Naive thymus-derived CD4-positive, alpha-beta T cell (primary cell): ENCODE data around the gene MYOZ3. TPM values are rescaled to one million over a fixed set of nuclear protein-coding genes. Genes with fewer than 3 reads are reported as not detected.

Source experiments
- ATAC-seq: fragments of 150-1000 bp; cut with Tn5 transposase; 2 replicates; pipeline ENCODE4 v1.10.0; 2021; ENCODE audit warnings: mild to moderate bottlenecking, moderate library complexity
- CTCF ChIA-PET: fragments of 350-600 bp; sonication (Branson Sonifier 250); formaldehyde crosslinking; loops from one replicate; lab custom pipeline; 2021; ENCODE audit warnings: antibody characterized with exemption; lab: Charles Lee
- POLR2A ChIA-PET: fragments of 350-600 bp; sonication (Branson Sonifier 250); formaldehyde crosslinking; loops from one replicate; lab custom pipeline; 2021; ENCODE audit warnings: antibody characterized with exemption, inconsistent platforms; lab: Charles Lee
- DNase-seq, 9 donors: peaks; one replicate each; pipeline versions ENCODE4 v3.0.0 to v3.0.0-alpha.2; 2020 to 2022; ENCODE audit warnings: mixed read lengths in 1 of 9
- H3K27ac ChIP-seq: one replicate; pipeline ENCODE4 v1.7.0; 2013; ENCODE audit warnings: mild to moderate bottlenecking, low read depth, low read length, moderate library complexity
- H3K27me3 ChIP-seq, 2 donors: one replicate each; pipeline ENCODE4 v1.7.0; 2013; ENCODE audit warnings: low read length in 2 of 2, mild to moderate bottlenecking in 2 of 2, moderate library complexity in 2 of 2; ENCODE audit not compliant: control insufficient read depth in 2 of 2, insufficient read depth in 2 of 2
- H3K36me3 ChIP-seq, 3 experiments: 1 replicate in 2 of 3; 2 replicates in 1 of 3; pipeline ENCODE4 v1.7.0; 2013; ENCODE audit warnings: low read length in 3 of 3, mild to moderate bottlenecking in 3 of 3, moderate library complexity in 1 of 3; ENCODE audit not compliant: insufficient read depth in 3 of 3, control insufficient read depth in 2 of 3
- H3K4me1 ChIP-seq, 2 donors: one replicate each; pipeline ENCODE4 v1.7.0; 2013; ENCODE audit warnings: low read length in 2 of 2, mild to moderate bottlenecking in 2 of 2, moderate library complexity in 1 of 2; ENCODE audit not compliant: control insufficient read depth in 2 of 2, insufficient read depth in 2 of 2
- H3K4me3 ChIP-seq: 2 replicates; pipeline ENCODE4 v1.7.0; 2013; ENCODE audit warnings: mild to moderate bottlenecking, low read length
- H3K9me3 ChIP-seq, 3 experiments: 1 replicate in 2 of 3; 2 replicates in 1 of 3; pipeline ENCODE4 v1.7.0; 2013; ENCODE audit warnings: low read length in 3 of 3; ENCODE audit not compliant: control insufficient read depth in 2 of 3
- H3K27ac Mint-ChIP-seq, 9 donors: one replicate each; pipeline ENCODE4 v1.8.0; 2020 to 2022; ENCODE audit warnings: mixed read lengths in 9 of 9, mild to moderate bottlenecking in 8 of 9, moderate library complexity in 5 of 9, inconsistent platforms in 2 of 9
- H3K27me3 Mint-ChIP-seq, 5 donors: one replicate each; pipeline ENCODE4 v1.8.0; 2021 to 2022; ENCODE audit warnings: mixed read lengths in 5 of 5, mild to moderate bottlenecking in 1 of 5
- H3K36me3 Mint-ChIP-seq, 5 donors: one replicate each; pipeline ENCODE4 v1.8.0; 2020 to 2022; ENCODE audit warnings: mixed read lengths in 5 of 5, mild to moderate bottlenecking in 3 of 5, inconsistent platforms in 1 of 5
- H3K4me1 Mint-ChIP-seq, 7 donors: one replicate each; pipeline ENCODE4 v1.8.0; 2020 to 2022; ENCODE audit warnings: mixed read lengths in 7 of 7, mild to moderate bottlenecking in 3 of 7, inconsistent platforms in 1 of 7
- H3K4me3 Mint-ChIP-seq, 10 donors: one replicate each; pipeline ENCODE4 v1.8.0; 2020 to 2022; ENCODE audit warnings: mild to moderate bottlenecking in 10 of 10, mixed read lengths in 10 of 10, moderate library complexity in 6 of 10, inconsistent platforms in 2 of 10
- H3K9me3 Mint-ChIP-seq, 11 donors: one replicate each; pipeline ENCODE4 v1.8.0; 2020 to 2022; ENCODE audit warnings: mixed read lengths in 11 of 11, mild to moderate bottlenecking in 4 of 11, inconsistent platforms in 1 of 11, moderate library complexity in 1 of 11
- intact Hi-C, 2 donors: fragments of 100-400 bp; cut with micrococcal nuclease; formaldehyde crosslinking; loops; one replicate each; pipeline ENCODE4 v1.15.1; 2023
- polyA plus RNA-seq, 2 donors: library from polyadenylated mRNA; unstranded; fragments of 300-500 nt; fragmentation: Illumina TruSeq; gene quantifications; one replicate each; pipeline ENCODE4 v1.2.3, GENCODE V29; 2021
- total RNA-seq, 6 experiments: library from RNA in 5 of 6; stranded (reverse) in 5 of 6; gene quantifications; 1 replicate in 5 of 6; 2 replicates in 1 of 6; pipeline ENCODE4 v1.2.3 and lab custom pipeline; 2021 to 2026

The MYOZ3 gene
- total and polyA plus RNA-seq, 7 experiments from 2014 or later, result 0.15 TPM; not detected in 6

DNA sequence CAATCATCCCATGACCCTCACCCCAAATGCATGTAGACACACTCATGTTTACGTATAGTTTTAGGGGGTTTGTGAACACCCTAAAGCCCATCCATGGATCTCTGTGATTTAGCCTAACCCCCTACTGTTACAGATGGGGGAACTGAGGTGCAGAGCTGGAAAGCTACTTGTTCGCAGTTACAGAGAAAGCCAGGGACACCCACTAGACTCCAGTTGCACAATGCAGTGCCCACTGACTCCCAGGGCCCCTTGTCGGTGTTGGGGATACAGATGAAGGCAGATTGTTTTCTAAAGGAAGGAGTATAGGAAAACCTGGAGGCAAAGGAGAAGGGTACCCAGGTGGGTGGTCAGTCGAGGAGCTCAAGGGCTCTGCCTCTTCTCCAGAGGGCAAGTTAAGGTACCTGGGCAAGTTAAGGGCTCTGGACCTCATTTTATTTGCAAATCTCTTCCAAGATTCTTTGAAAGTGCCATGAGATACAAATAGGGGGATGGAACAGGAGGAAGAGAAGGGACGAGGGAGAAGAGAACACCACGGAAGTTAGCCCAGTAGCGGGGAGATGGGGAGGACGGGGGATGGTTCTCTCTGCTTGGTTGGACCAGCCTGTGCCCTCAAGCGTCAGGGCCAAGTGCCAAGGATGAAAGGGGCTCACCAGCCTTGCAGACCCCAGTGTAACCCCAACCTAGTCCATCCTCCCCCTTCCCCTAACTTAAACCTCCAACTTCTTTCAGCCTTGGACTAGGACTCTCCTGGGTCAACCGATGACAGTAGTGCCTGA, 958 bp downstream of the MYOZ3 start:
- ChIA-PET POLR2A (no interaction called here), CTCF (no interaction called here)
- Mint-ChIP-seq H3K27me3 (peaks cover 0 to 11% (median 4%) of the 10 kb centered on the region in 5 donors), H3K9me3 (peaks cover 0 to 2% (median 0%) of the 10 kb centered on the region in 11 donors), H3K27ac (peak overlapping the region in 1 of 9 donors; percentile 20), H3K4me3 (no peak overlapping the region), H3K36me3 (no peaks in the 10 kb centered on the region), H3K4me1 (peaks cover 0 to 9% (median 5%) of the 10 kb centered on the region in 7 donors)
- H3K4me1 ChIP-seq, result no peaks in the 10 kb centered on the region
- no peaks in the 10 kb centered on the region for H3K27me3 ChIP-seq
- intact Hi-C loops, result no loop called here
- no peaks in the 10 kb centered on the region for H3K36me3 ChIP-seq
- ATAC-seq (no peak), DNase-seq (no peak)
- no peak overlapping the region for H3K27ac ChIP-seq
- H3K4me3 ChIP-seq, result no peak overlapping the region
- H3K9me3 ChIP-seq, result no peaks in the 10 kb centered on the region

DNA sequence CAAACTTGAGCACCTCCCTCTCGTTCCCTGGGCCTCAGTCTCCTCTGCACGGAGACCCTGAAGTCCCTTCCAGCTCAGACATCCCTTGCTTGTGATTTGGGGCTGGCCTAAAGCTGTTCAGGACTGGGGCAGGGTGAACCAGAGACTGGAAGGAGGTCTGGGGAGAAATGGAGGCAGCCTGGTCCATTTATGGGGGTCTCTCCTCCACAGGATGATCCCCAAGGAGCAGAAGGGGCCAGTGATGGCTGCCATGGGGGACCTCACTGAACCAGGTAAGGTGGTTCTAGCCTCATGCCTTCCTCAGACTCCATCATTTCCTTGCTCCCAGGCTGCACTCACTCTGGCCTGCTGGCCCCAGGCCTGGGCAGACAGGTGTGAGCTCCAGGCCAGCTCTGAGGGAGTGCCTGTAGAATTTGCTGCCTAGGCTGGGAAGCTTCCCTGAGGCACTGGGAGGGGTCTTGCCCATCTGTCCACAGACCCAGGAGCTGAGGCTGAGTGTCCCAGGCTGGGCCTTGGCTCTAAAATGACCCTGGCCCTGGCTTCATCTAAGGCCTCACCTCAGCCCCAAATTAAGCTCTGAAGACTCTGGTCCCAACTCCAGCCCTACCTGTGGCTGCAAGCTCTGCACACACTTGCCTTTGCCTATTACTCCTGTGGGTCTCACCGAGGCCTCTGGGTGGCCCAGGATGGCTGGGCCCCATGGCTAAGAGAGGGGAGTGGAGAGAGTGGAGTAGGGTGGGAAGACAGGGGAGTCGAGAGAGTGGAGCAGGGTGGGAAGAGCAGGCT, 1.9 kb downstream of the MYOZ3 start:
- ChIA-PET POLR2A (no interaction called here), CTCF (no interaction called here)
- Mint-ChIP-seq H3K4me3 (no peak overlapping the region), H3K9me3 (no peaks in the 10 kb centered on the region), H3K36me3 (no peaks in the 10 kb centered on the region), H3K4me1 (no peaks in the 10 kb centered on the region), H3K27ac (peak overlapping the region in 1 of 9 donors; percentile 74), H3K27me3 (peaks cover 0 to 11% (median 4%) of the 10 kb centered on the region in 5 donors)
- no peaks in the 10 kb centered on the region for H3K36me3 ChIP-seq
- no peaks in the 10 kb centered on the region for H3K4me1 ChIP-seq
- no peaks in the 10 kb centered on the region for H3K9me3 ChIP-seq
- H3K27me3 ChIP-seq, result no peaks in the 10 kb centered on the region
- DNase-seq (no peak), ATAC-seq (no peak)
- intact Hi-C loops, result no loop called here
- H3K4me3 ChIP-seq, result no peak overlapping the region
- H3K27ac ChIP-seq, result no peak overlapping the region

DNA sequence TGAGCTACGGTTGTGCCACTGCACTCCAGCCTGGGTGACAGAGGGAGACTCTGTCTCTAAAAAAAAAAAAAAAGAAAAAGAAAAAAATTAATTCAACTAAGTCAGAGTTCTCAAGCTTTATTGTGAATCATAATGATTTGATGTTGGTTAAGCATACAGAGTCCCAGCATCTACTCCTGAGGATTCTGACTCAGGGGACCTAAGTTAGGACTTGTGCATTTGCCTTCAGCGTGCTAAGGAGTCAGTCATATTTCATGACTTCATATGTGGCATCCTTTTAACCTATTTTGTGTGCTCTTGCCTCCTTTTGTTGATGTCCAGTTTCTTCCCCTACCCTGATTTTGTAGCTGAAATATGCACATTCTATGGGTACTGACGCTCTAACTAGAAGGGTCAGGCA, 2.9 kb downstream of the MYOZ3 start:
- no peaks in the 10 kb centered on the region for H3K36me3 ChIP-seq
- no peak overlapping the region for H3K4me3 ChIP-seq
- no peak for DNase-seq
- no peak overlapping the region for H3K27ac Mint-ChIP-seq
- H3K27me3 Mint-ChIP-seq, result peaks cover 0 to 11% (median 4%) of the 10 kb centered on the region in 5 donors
- H3K9me3 ChIP-seq, result no peaks in the 10 kb centered on the region
- no peak for ATAC-seq
- H3K27me3 ChIP-seq, result no peaks in the 10 kb centered on the region
- no peaks in the 10 kb centered on the region for H3K9me3 Mint-ChIP-seq
- H3K27ac ChIP-seq, result no peak overlapping the region
- H3K4me1 Mint-ChIP-seq, result no peaks in the 10 kb centered on the region
- no peaks in the 10 kb centered on the region for H3K4me1 ChIP-seq
- H3K36me3 Mint-ChIP-seq, result no peaks in the 10 kb centered on the region
- no peak overlapping the region for H3K4me3 Mint-ChIP-seq
- CTCF ChIA-PET, result no interaction called here
- POLR2A ChIA-PET, result no interaction called here
- intact Hi-C loops, result no loop called here

DNA sequence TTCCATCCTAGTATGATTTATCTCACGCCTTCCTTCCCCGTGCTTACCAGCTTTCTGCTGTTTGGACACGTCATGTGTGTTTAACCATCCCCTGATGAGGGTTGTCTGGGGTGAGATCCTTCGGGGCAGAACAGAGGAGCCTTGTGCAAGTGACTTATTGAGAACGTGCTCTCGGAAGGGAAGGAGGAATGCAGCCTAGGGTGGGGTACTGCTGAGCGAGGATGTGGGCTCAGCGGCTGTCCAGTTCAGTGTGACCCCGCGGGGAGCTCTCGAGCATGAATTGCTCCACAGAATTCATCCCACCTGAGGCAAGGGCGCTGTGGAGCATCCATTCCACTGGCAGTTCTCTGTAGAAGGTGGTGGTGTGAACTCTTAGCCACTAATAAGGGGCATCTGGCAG, 4.0 kb downstream of the MYOZ3 start:
- Mint-ChIP-seq H3K27me3 (peaks cover 3 to 16% (median 6%) of the 10 kb centered on the region in 5 donors), H3K4me3 (no peak overlapping the region), H3K27ac (no peak overlapping the region), H3K9me3 (no peaks in the 10 kb centered on the region), H3K4me1 (no peaks in the 10 kb centered on the region), H3K36me3 (no peaks in the 10 kb centered on the region)
- Histone ChIP-seq H3K27ac (no peak overlapping the region), H3K9me3 (no peaks in the 10 kb centered on the region), H3K4me1 (no peaks in the 10 kb centered on the region), H3K4me3 (no peak overlapping the region), H3K36me3 (no peaks in the 10 kb centered on the region), H3K27me3 (peaks cover 0 to 4% of the 10 kb centered on the region in 2 donors)
- no peak for ATAC-seq
- DNase-seq, result no peak
- ChIA-PET POLR2A (no interaction called here), CTCF (no interaction called here)
- intact Hi-C loops, result no loop called here

DNA sequence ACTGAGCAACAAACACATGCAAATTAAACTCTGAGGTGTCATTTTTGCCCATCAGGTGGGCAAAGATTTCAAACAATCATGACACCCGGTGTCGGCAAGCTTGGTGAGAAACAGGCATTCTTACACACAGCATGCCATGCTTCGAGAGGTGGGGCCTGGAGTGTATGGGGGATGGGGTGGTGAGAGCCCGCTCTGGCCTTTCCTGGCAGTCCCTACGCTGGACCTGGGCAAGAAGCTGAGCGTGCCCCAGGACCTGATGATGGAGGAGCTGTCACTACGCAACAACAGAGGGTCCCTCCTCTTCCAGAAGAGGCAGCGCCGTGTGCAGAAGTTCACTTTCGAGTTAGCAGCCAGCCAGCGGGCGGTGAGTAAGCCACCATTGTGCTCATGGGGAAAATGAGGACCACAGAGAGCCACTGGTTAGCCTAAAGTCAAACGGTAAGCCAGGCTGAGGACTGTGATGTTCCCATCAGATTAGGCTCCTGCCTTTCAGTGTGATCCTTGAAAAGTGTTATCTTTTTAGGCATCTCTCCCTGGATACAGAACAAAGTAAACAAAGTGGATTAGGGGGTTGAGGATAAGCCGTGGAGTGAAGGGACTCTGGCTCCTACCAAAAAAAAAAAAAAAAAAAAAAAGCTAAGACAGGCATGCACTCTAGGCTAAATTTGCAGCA, 9.4 kb downstream of the MYOZ3 start:
- POLR2A ChIA-PET, result no interaction called here
- Mint-ChIP-seq H3K27ac (peak overlapping the region in 1 of 9 donors; percentile 13), H3K4me1 (peaks cover 0 to 16% (median 11%) of the 10 kb centered on the region in 7 donors), H3K4me3 (peak overlapping the region; percentile 3 to 83 (median 70)), H3K9me3 (no peaks in the 10 kb centered on the region), H3K36me3 (no peaks in the 10 kb centered on the region), H3K27me3 (peaks cover 9 to 28% (median 17%) of the 10 kb centered on the region in 5 donors)
- H3K36me3 ChIP-seq, result no peaks in the 10 kb centered on the region
- peaks cover 4 to 7% of the 10 kb centered on the region in 2 donors for H3K27me3 ChIP-seq
- H3K4me3 ChIP-seq, result no peak overlapping the region
- H3K4me1 ChIP-seq, result peaks cover 2 to 9% of the 10 kb centered on the region in 2 donors
- DNase-seq (no peak), ATAC-seq (no peak)
- CTCF ChIA-PET, result no interaction called here
- intact Hi-C loops, result no loop called here
- H3K27ac ChIP-seq, result no peak overlapping the region
- H3K9me3 ChIP-seq, result no peaks in the 10 kb centered on the region

DNA sequence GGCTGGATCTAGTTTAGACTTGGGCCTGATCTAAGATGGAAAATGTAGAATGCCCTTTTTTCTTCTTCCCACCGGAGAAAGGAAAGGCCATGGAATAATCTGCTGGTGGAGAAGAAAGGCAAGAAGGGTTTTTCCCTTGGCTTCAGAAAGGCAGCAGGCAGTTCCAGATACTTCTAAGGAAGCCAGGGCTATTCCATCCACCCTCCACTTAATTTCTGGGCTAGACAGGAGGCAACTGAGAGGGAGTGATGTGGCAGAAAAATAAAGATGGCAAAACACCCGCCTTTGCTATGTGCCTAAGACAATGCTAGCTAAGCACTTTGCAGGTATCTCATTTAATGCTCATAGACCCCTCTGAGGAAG, 9.9 kb downstream of the MYOZ3 start:
- Mint-ChIP-seq H3K9me3 (no peaks in the 10 kb centered on the region), H3K27ac (no peak overlapping the region), H3K4me1 (peaks cover 0 to 16% (median 11%) of the 10 kb centered on the region in 7 donors), H3K36me3 (no peaks in the 10 kb centered on the region), H3K4me3 (peak overlapping the region; percentile 54 to 83 (median 70)), H3K27me3 (peaks cover 9 to 28% (median 17%) of the 10 kb centered on the region in 5 donors)
- H3K27me3 ChIP-seq, result peaks cover 4 to 7% of the 10 kb centered on the region in 2 donors
- no peaks in the 10 kb centered on the region for H3K9me3 ChIP-seq
- peaks cover 2 to 9% of the 10 kb centered on the region in 2 donors for H3K4me1 ChIP-seq
- DNase-seq (no peak), ATAC-seq (no peak)
- POLR2A ChIA-PET, result interaction anchor here (1.3 kb wide), 1 partner anchor 107 kb away, joined by 3 read pairs; the partner anchor contains the start of gene SMIM3
- CTCF ChIA-PET, result no interaction called here
- no peak overlapping the region for H3K27ac ChIP-seq
- no peak overlapping the region for H3K4me3 ChIP-seq
- intact Hi-C loops, result no loop called here
- H3K36me3 ChIP-seq, result no peaks in the 10 kb centered on the region
